H1 (cell line): ENCODE measurements around the gene SMAD7. TPM values are rescaled to one million over a fixed set of nuclear protein-coding genes. Genes with fewer than 3 reads are reported as not detected.

Experiments used
- CTCF ChIA-PET: fragments of 300-600 bp; sonication (Branson Sonifier 250); formaldehyde crosslinking; loops from one replicate; lab custom pipeline; 2021; ENCODE audit not compliant: partially characterized antibody; lab: Charles Lee
- POLR2A ChIA-PET: fragments of 300-600 bp; sonication (Branson Sonifier 250); formaldehyde crosslinking; loops from one replicate; lab custom pipeline; 2021; ENCODE audit warnings: inconsistent platforms; ENCODE audit not compliant: partially characterized antibody; lab: Charles Lee
- DNase-seq, 2 experiments: peaks; one replicate each; pipeline versions ENCODE4 v3.0.0 to v3.0.0-alpha.2; 2010 to 2022; ENCODE audit warnings: low spot score in 2 of 2, low read depth in 1 of 2, mixed read lengths in 1 of 2
- FAIRE-seq: peaks from 2 replicates; lab custom pipeline; 2011; peaks lifted over from hg19 to GRCh38; lab: Jason Lieb, UNC
- H2AFZ ChIP-seq: 2 replicates; pipeline ENCODE4 v1.8.1; 2012; ENCODE audit warnings: low read length, inconsistent platforms
- H2AK5ac ChIP-seq: 2 replicates; pipeline ENCODE4 v1.6.1; 2013; ENCODE audit warnings: low read depth, low read length
- H2BK120ac ChIP-seq: replicated peaks from 2 replicates; pipeline ENCODE3; 2013; ENCODE audit warnings: low read depth, low read length, inconsistent platforms
- H2BK12ac ChIP-seq: 2 replicates; pipeline ENCODE4 v1.6.1; 2013; ENCODE audit warnings: low read depth, low read length
- H2BK15ac ChIP-seq: 2 replicates; pipeline ENCODE4 v1.6.1; 2013; ENCODE audit warnings: low read length
- H2BK20ac ChIP-seq: 2 replicates; pipeline ENCODE4 v1.6.1; 2013; ENCODE audit warnings: low read length
- H2BK5ac ChIP-seq: 2 replicates; pipeline ENCODE4 v1.6.1; 2013; ENCODE audit warnings: low read depth, low read length
- H3K14ac ChIP-seq: 2 replicates; pipeline ENCODE4 v1.6.1; 2013; ENCODE audit warnings: inconsistent platforms; ENCODE audit not compliant: insufficient read length
- H3K18ac ChIP-seq: 2 replicates; pipeline ENCODE4 v1.6.1; 2013; ENCODE audit warnings: low read length; ENCODE audit errors: extremely low read depth
- H3K23ac ChIP-seq: 2 replicates; pipeline ENCODE4 v1.6.1; 2013; ENCODE audit warnings: inconsistent platforms; ENCODE audit not compliant: insufficient read length
- H3K23me2 ChIP-seq: 2 replicates; pipeline ENCODE4 v1.6.1; 2013; ENCODE audit warnings: low read depth, low read length
- H3K27ac ChIP-seq: 2 replicates; pipeline ENCODE4 v1.6.1; 2011; ENCODE audit warnings: low read depth, low read length, inconsistent platforms
- H3K27me3 ChIP-seq, 4 experiments: replicated peaks in 1 of 4; 1 replicate in 1 of 4; 2 replicates in 3 of 4; pipeline versions ENCODE4 v1.6.1 to v1.8.1; 2011 to 2013; ENCODE audit warnings: low read length in 3 of 4, mild to moderate bottlenecking in 3 of 4, inconsistent platforms in 2 of 4, mixed read lengths in 2 of 4, moderate library complexity in 1 of 4; ENCODE audit not compliant: control insufficient read depth in 3 of 4, insufficient read depth in 3 of 4; ENCODE audit errors: extremely low read depth in 1 of 4
- H3K36me3 ChIP-seq, 4 experiments: 2 replicates each; pipeline versions ENCODE4 v1.6.1 to v1.8.1; 2011 to 2013; ENCODE audit warnings: mild to moderate bottlenecking in 4 of 4, low read length in 3 of 4, moderate library complexity in 2 of 4, control low read depth in 1 of 4, inconsistent platforms in 1 of 4; ENCODE audit not compliant: insufficient read depth in 4 of 4, control insufficient read depth in 2 of 4
- H3K4ac ChIP-seq: replicated peaks from 2 replicates; pipeline ENCODE3; 2013; ENCODE audit warnings: low read length, low read depth, mixed read lengths, inconsistent platforms; ENCODE audit not compliant: insufficient read length
- H3K4me1 ChIP-seq, 4 experiments: replicated peaks in 1 of 4; 1 replicate in 1 of 4; 2 replicates in 3 of 4; pipeline versions ENCODE4 v1.6.1 to v1.8.1; 2011 to 2013; ENCODE audit warnings: low read length in 3 of 4, inconsistent platforms in 2 of 4, mixed read lengths in 1 of 4; ENCODE audit not compliant: insufficient read depth in 4 of 4, control insufficient read depth in 3 of 4
- H3K4me2 ChIP-seq, 2 experiments: 2 replicates each; pipeline versions ENCODE4 v1.6.1 to v1.8.1; 2011 to 2013; ENCODE audit warnings: low read depth in 2 of 2, low read length in 2 of 2, control low read depth in 1 of 2, inconsistent platforms in 1 of 2, mild to moderate bottlenecking in 1 of 2; ENCODE audit not compliant: insufficient read depth in 1 of 2
- H3K4me3 ChIP-seq, 4 experiments: fragments of 200-600, 300-600 bp in 1 of 4; sonication (generic), shearing (Covaris generic), sonication (Bioruptor Twin) in 1 of 4; 2 replicates each; pipeline versions ENCODE4 v1.5.1 to v1.8.1; 2011 to 2016; ENCODE audit warnings: low read length in 4 of 4, low read depth in 3 of 4, control low read depth in 2 of 4, inconsistent platforms in 2 of 4, mild to moderate bottlenecking in 2 of 4, mixed read lengths in 1 of 4, moderate library complexity in 1 of 4; ENCODE audit not compliant: insufficient read depth in 2 of 4; ENCODE audit errors: extremely low read depth in 1 of 4
- H3K56ac ChIP-seq: replicated peaks from 2 replicates; pipeline ENCODE3; 2013; ENCODE audit warnings: low read depth, mild to moderate bottlenecking, mixed read lengths, low read length, inconsistent platforms; ENCODE audit not compliant: insufficient read length
- H3K79me1 ChIP-seq: 2 replicates; pipeline ENCODE4 v1.6.1; 2013; ENCODE audit warnings: low read depth, low read length, control low read depth
- H3K79me2 ChIP-seq, 2 experiments: 2 replicates each; pipeline versions ENCODE4 v1.6.1 to v1.8.1; 2012 to 2013; ENCODE audit warnings: low read length in 2 of 2, mild to moderate bottlenecking in 2 of 2, inconsistent platforms in 1 of 2; ENCODE audit not compliant: insufficient read depth in 2 of 2, control insufficient read depth in 1 of 2
- H3K9ac ChIP-seq, 4 experiments: replicated peaks in 1 of 4; 1 replicate in 1 of 4; 2 replicates in 3 of 4; pipeline versions ENCODE4 v1.6.1 to v1.8.1; 2011 to 2013; ENCODE audit warnings: low read depth in 3 of 4, low read length in 3 of 4, control low read depth in 2 of 4, mild to moderate bottlenecking in 2 of 4, moderate library complexity in 2 of 4, inconsistent platforms in 1 of 4; ENCODE audit errors: extremely low read depth in 1 of 4
- H3K9me3 ChIP-seq, 2 experiments: 2 replicates each; pipeline versions ENCODE4 v1.6.1 to v1.8.1; 2012 to 2013; ENCODE audit warnings: mild to moderate bottlenecking in 2 of 2, moderate library complexity in 2 of 2, control low read depth in 1 of 2, inconsistent platforms in 1 of 2, low read depth in 1 of 2, low read length in 1 of 2, mixed read lengths in 1 of 2; ENCODE audit not compliant: insufficient read depth in 2 of 2
- H4K20me1 ChIP-seq, 2 experiments: replicated peaks in 1 of 2; 2 replicates each; pipeline versions ENCODE3 to v1.8.1; 2011 to 2013; ENCODE audit warnings: inconsistent platforms in 2 of 2, low read length in 2 of 2, mild to moderate bottlenecking in 1 of 2; ENCODE audit not compliant: insufficient read depth in 2 of 2, control insufficient read depth in 1 of 2
- H4K5ac ChIP-seq: 2 replicates; pipeline ENCODE4 v1.6.1; 2013; ENCODE audit warnings: low read length, low read depth, mixed read lengths, inconsistent platforms; ENCODE audit not compliant: insufficient read length
- H4K8ac ChIP-seq: 2 replicates; pipeline ENCODE4 v1.8.0; 2013; ENCODE audit warnings: mild to moderate bottlenecking, moderate library complexity, low read length, inconsistent platforms; ENCODE audit not compliant: insufficient read depth; ENCODE audit errors: extremely low read depth
- H4K91ac ChIP-seq: replicated peaks from 2 replicates; pipeline ENCODE3; 2013; ENCODE audit warnings: low read length, mixed read lengths, inconsistent platforms; ENCODE audit not compliant: insufficient read length
- ASH2L ChIP-seq: fragments of 200-600, 300-600 bp; sonication (generic); IDR thresholded peaks from one replicate; pipeline ENCODE4 v1.7.1; 2017; ENCODE audit warnings: low read length
- CTBP2 ChIP-seq: IDR thresholded peaks from 2 replicates; pipeline ENCODE4 v1.7.0; 2011; ENCODE audit warnings: borderline replicate concordance, mild to moderate bottlenecking, moderate library complexity, mixed read lengths, low read length; ENCODE audit not compliant: insufficient read depth, insufficient read length
- CTCF ChIP-seq, 3 experiments: IDR thresholded peaks; 1 replicate in 2 of 3; 2 replicates in 1 of 3; pipeline versions ENCODE4 v1.5.1 to v1.6.1; 2011; ENCODE audit warnings: low read length in 3 of 3, mild to moderate bottlenecking in 3 of 3, inconsistent platforms in 2 of 3, low read depth in 1 of 3, moderate library complexity in 1 of 3; ENCODE audit not compliant: insufficient read depth in 1 of 3; ENCODE audit errors: control extremely low read depth in 1 of 3
- GTF2F1 ChIP-seq: IDR thresholded peaks from 2 replicates; pipeline ENCODE4 v1.6.1; 2012; ENCODE audit warnings: low read depth, low read length, improper control_type of control experiment, borderline replicate concordance
- KDM4A ChIP-seq: IDR thresholded peaks from one replicate; pipeline ENCODE4 v1.7.1; 2012; ENCODE audit warnings: low read depth, mild to moderate bottlenecking, moderate library complexity, low read length, inconsistent platforms; ENCODE audit not compliant: severe bottlenecking
- RBBP5 ChIP-seq: IDR thresholded peaks from 2 replicates; pipeline ENCODE4 v1.7.1; 2012; ENCODE audit warnings: low read depth, mild to moderate bottlenecking, inconsistent platforms, low read length, moderate library complexity, borderline replicate concordance
- RXRA ChIP-seq: IDR thresholded peaks from 2 replicates; pipeline ENCODE4 v1.6.1; 2011; ENCODE audit warnings: low read depth, mild to moderate bottlenecking, low read length, moderate library complexity; ENCODE audit not compliant: insufficient read depth
- SAP30 ChIP-seq: fragments of 300-600 bp; sonication (generic); IDR thresholded peaks from 2 replicates; pipeline ENCODE4 v1.7.1; 2012; ENCODE audit warnings: low read length, moderate library complexity, mild to moderate bottlenecking, inconsistent platforms; ENCODE audit not compliant: insufficient read depth, insufficient replicate concordance
- SIRT6 ChIP-seq: IDR thresholded peaks from one replicate; pipeline ENCODE4 v1.7.1; 2012; ENCODE audit warnings: low read length, inconsistent platforms
- SP2 ChIP-seq: IDR thresholded peaks from 2 replicates; pipeline ENCODE4 v1.6.1; 2012; ENCODE audit warnings: mild to moderate bottlenecking, low read length, inconsistent platforms
- YY1 ChIP-seq: IDR thresholded peaks from 2 replicates; pipeline ENCODE4 v1.6.1; 2011; ENCODE audit warnings: low read depth, mild to moderate bottlenecking, low read length
- WGBS, 2 experiments: shearing (Covaris generic) in 1 of 2; methylation state at CpG; one replicate each; pipeline versions ENCODE4 v1.1.6 to v1.1.7; 2013 to 2015; ENCODE audit warnings: low lambda C conversion rate in 2 of 2, mixed read lengths in 2 of 2, inconsistent platforms in 1 of 2, low coverage in 1 of 2, missing lambda C conversion rate in 1 of 2; ENCODE audit not compliant: insufficient replicate concordance in 2 of 2, insufficient coverage in 1 of 2, insufficient read length in 1 of 2; ENCODE audit errors: extremely low coverage in 1 of 2, missing lambda C conversion rate in 1 of 2; 5-methylcytosine and 5-hydroxymethylcytosine counted together
- polyA plus RNA-seq, 7 experiments: library from polyadenylated mRNA; depleted of rRNA in 3 of 7; stranded (reverse) in 5 of 7; unstranded in 2 of 7; fragments of >200 nt in 5 of 7; fragments of 200-250 nt in 2 of 7; gene quantifications; 1 replicate in 5 of 7; 2 replicates in 1 of 7; 4 replicates in 1 of 7; pipeline versions ENCODE4 v1.2.1 to v1.2.3, GENCODE V29; 2011 to 2013; ENCODE audit warnings: missing spikeins in 2 of 7, mixed read lengths in 2 of 7
- total RNA-seq: library from RNA; stranded (reverse); fragmentation: NEBNext Ultra II Directional; extraction: Animal tissue kit (Norgen Biotek cat#: 25700); gene quantifications from 2 replicates; pipeline ENCODE4 v1.2.1, GENCODE V29; 2021

The SMAD7 gene
- total and polyA plus RNA-seq, 2 of the 8 experiments (the other 6 are each of a cell fraction or from before 2014, with no cell fraction given) = 6.5 to 15.5 TPM

GRCh38 chr18:48991319-48991660 lies 40.5 kb upstream of the SMAD7 start:
- Histone ChIP-seq H3K4ac (no peak overlapping the region), H3K79me1 (no peaks in the 10 kb centered on the region), H3K4me1 (peaks cover 0 to 8% (median 0%) of the 10 kb centered on the region in 4 experiments; a peak in 2 of 7 replicates), H2BK12ac (0 out of 2 replicates have a peak overlapping the region, but pooled peaks have one; percentile 17), H2BK20ac (no peak overlapping the region), H3K4me3 (no peak overlapping the region), H3K4me2 (no peak overlapping the region), H3K14ac (no peak overlapping the region), H3K18ac (peak overlapping the region; percentile 19; the same call in 1 of the 2 replicates), H2AK5ac (no peak overlapping the region), H2BK120ac (no peak overlapping the region), H3K9me3 (no peaks in the 10 kb centered on the region), H3K23me2 (no peaks in the 10 kb centered on the region), H2AFZ (peak overlapping the region; percentile 67; the same call in 1 of the 2 replicates), H3K9ac (no peak overlapping the region), H4K91ac (no peak overlapping the region), H2BK5ac (no peak overlapping the region), H3K23ac (no peak overlapping the region), H3K56ac (no peak overlapping the region), H2BK15ac (no peak overlapping the region), H3K27me3 (no peaks in the 10 kb centered on the region; a peak in 2 of 7 replicates), H3K27ac (no peak overlapping the region), H3K36me3 (no peaks in the 10 kb centered on the region), H4K5ac (no peak overlapping the region), H3K79me2 (no peaks in the 10 kb centered on the region), H4K20me1 (no peaks in the 10 kb centered on the region), H4K8ac (no peak overlapping the region)
- POLR2A ChIA-PET = interaction anchor here (0.7 to 1.2 kb wide), 5 partner anchors 9 to 50 kb away, joined by 3 to 4 read pairs (median 3); no protein-coding TSS in a partner anchor
- 55% methylated on average over 3 of the region's 5 CpGs; no CpG with 5 or more reads in 1 of the 2 experiments for WGBS, 2 experiments
- DNase-seq = no peak
- CTCF ChIA-PET = interaction anchor here (1.1 to 1.4 kb wide), 3 partner anchors 9 to 28 kb away, joined by 3 read pairs; no protein-coding TSS in a partner anchor
- TF ChIP-seq CTCF (IDR thresholded peaks at IDR 0.05; ENCODE audit: control extremely low read depth in 1 of 3, insufficient read depth in 1 of 3, low read depth in 1 of 3, low read length in 3 of 3) = no peak
- TF ChIP-seq GTF2F1 = no peak
- TF ChIP-seq CTBP2 = no peak
- TF ChIP-seq RBBP5 = no peak
- TF ChIP-seq ASH2L = no peak
- TF ChIP-seq RXRA = no peak
- no peak for TF ChIP-seq SAP30
- TF ChIP-seq YY1 = no peak
- no peak for TF ChIP-seq SIRT6
- TF ChIP-seq SP2 = no peak
- TF ChIP-seq KDM4A = no peak
- no peak for FAIRE-seq
